Measurements from ENCODE around the gene PC. TPM values are rescaled to one million over a fixed set of nuclear protein-coding genes. Genes with fewer than 3 reads are reported as not detected.
"Not testable (repeated sequence)": the region's sequence is repeated elsewhere in the genome, so short reads cannot be mapped to it uniquely, and the experiment has no call there.

The PC gene
- total and polyA plus RNA-seq, 8 donors: 7.9 to 27.4 (median 11.4) TPM

DNA sequence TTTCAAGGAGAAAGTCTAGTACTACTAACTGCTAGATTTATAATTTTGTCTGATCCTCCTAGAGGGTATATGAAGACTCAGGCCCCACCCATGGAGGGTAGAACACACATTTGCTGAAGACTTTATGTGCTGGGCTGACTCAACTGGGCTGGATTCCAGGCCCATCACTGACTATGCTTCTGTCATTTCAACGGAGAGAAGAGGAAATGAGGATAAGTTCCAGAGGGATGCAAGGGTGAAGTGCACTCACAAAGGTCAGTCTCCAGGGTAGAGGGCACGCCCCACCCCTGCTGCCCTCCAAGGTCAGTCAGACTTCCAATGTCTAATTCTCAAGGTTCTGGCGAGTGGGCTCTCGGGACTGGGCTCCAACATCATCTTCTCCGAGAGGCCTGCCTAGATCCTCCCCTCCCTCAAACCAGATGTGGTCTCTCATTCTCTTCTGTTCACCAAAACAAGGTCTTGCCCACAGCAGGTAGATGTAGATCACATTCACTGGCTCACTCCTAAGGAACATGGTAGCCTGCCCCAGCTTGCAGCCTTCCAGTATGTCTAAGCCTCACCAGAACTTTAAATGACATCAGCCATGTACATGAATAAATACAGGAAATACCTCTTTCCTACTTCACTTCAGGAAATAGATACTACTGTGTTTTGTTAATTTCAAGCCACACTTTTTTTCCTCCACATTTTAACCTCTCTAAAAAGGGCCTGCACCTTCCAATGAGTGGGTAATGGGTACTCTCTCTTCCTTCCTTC is 9.7 kb upstream of the PC start:
- Histone ChIP-seq H3K36me3 (no peaks in the 10 kb centered on the region), H3K4me3 (no peak overlapping the region), H3K9me3 (no peaks in the 10 kb centered on the region), H3K27ac (peak overlapping the region; percentile 8 to 37), H3K4me1 (peaks cover 20 to 22% of the 10 kb centered on the region in 2 donors), H3K27me3 (no peaks in the 10 kb centered on the region)
- TF ChIP-seq, protein P1, sequence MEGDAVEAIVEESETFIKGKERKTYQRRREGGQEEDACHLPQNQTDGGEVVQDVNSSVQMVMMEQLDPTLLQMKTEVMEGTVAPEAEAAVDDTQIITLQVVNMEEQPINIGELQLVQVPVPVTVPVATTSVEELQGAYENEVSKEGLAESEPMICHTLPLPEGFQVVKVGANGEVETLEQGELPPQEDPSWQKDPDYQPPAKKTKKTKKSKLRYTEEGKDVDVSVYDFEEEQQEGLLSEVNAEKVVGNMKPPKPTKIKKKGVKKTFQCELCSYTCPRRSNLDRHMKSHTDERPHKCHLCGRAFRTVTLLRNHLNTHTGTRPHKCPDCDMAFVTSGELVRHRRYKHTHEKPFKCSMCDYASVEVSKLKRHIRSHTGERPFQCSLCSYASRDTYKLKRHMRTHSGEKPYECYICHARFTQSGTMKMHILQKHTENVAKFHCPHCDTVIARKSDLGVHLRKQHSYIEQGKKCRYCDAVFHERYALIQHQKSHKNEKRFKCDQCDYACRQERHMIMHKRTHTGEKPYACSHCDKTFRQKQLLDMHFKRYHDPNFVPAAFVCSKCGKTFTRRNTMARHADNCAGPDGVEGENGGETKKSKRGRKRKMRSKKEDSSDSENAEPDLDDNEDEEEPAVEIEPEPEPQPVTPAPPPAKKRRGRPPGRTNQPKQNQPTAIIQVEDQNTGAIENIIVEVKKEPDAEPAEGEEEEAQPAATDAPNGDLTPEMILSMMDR (IDR thresholded peaks at IDR 0.05): no peak
- DNase-seq (peak in 1 of 4 donors; percentile 47), ATAC-seq (no peak)
- intact Hi-C loops (cut with DNase I): no loop called here

DNA sequence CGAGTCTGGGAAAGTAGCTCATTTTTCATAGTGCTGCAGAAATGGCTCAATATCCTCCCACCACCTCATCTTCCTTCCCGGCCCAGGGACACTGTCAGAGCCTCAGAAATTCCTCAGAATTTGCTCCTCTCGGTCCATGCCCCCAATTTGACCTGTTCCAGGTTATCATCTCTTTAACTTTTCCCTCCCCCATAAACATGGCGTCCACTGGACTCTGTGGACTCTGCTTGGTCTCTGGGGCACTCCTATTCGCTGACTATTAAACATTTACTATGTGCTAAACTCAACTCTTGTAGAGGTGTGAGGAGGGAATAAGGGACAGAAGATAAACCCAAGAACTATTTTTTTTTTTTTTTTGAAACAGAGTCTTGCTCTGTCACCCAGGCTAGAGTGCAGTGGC is 8.2 kb upstream of the PC start:
- Histone ChIP-seq H3K27ac (no peak overlapping the region), H3K36me3 (no peaks in the 10 kb centered on the region), H3K4me3 (no peak overlapping the region), H3K27me3 (no peaks in the 10 kb centered on the region), H3K9me3 (no peaks in the 10 kb centered on the region), H3K4me1 (peaks cover 19 to 20% of the 10 kb centered on the region in 2 donors)
- ATAC-seq (no peak), DNase-seq (no peak)
- intact Hi-C loops (cut with DNase I): no loop called here
- TF ChIP-seq, protein P1 (IDR thresholded peaks at IDR 0.05): no peak

DNA sequence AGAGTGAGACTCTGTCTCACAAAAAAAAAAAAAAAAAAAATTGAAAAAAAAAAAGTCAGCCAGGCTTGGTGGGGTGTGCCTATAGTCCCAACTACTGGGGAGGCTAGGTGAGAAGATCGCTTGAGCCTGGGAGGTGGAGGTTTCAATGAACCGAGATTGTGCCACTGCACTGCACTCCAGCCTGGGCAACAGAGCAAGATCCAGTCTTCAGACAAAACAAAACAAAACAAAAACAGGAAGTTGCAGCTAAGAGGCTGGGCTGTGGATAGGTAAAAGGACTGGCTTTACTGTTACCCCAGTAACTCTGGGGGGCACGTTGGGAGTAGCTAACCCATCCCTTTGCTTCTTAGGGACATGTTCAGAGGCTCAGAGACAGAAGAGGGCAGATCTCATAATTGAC is 6.3 kb upstream of the PC start:
- no peak for DNase-seq
- TF ChIP-seq, protein P1 (IDR thresholded peaks at IDR 0.05): no peak
- no peaks in the 10 kb centered on the region for H3K36me3 ChIP-seq
- H3K4me1 ChIP-seq: peaks cover 7 to 8% of the 10 kb centered on the region in 2 donors
- no peak overlapping the region for H3K27ac ChIP-seq
- H3K4me3 ChIP-seq: no peak overlapping the region
- H3K9me3 ChIP-seq: no peaks in the 10 kb centered on the region
- peaks cover 0 to 1% of the 10 kb centered on the region in 2 donors for H3K27me3 ChIP-seq
- intact Hi-C loops (cut with DNase I): no loop called here
- ATAC-seq: no peak

DNA sequence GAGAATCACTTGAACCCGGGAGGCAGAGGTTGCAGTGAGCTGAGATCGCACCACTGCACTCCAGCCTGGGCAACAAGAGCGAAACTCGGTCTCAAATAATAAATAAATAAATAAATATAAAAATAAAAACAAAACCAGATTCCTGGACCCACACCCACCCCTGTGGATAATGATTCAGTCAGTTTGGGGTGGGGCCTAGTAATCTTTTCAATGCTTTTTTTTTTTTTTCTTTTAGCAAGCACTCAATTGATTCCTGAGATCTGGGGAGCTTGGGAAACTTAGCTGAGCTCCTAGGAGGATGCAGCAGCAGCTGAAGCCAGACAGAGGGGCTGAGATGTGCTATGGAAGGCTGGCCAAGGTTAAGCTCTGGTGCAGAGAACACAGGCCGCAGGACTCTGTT is 4.6 kb upstream of the PC start:
- intact Hi-C loops (cut with DNase I): no loop called here
- TF ChIP-seq, protein P1 (IDR thresholded peaks at IDR 0.05): no peak
- H3K4me1 ChIP-seq: peaks cover 5 to 13% of the 10 kb centered on the region in 2 donors
- H3K27ac ChIP-seq: no peak overlapping the region
- H3K27me3 ChIP-seq: peaks cover 0 to 16% of the 10 kb centered on the region in 2 donors
- no peaks in the 10 kb centered on the region for H3K36me3 ChIP-seq
- ATAC-seq (no peak), DNase-seq (no peak)
- H3K4me3 ChIP-seq: no peak overlapping the region
- no peaks in the 10 kb centered on the region for H3K9me3 ChIP-seq

DNA sequence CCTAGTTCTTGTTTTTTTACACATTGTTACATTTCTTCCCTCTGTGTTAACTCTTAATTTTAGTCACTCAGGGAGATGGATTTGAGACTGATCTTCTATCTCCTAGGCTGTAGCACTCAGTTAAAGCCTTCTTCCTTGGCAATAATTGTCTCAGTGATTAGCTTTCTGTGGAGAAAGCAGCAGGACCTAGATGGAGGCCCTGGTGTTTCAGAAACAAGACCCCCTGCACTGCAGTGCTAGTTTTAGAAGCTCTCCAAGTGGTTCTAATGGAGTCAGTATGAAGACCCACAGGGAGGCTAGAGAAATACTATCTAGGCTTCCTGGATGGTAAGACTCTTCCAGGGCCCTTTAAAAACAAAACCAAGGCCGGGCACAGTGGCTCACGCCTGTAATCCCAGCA is 4.1 kb upstream of the PC start:
- intact Hi-C loops (cut with DNase I): no loop called here
- Histone ChIP-seq H3K4me1 (peaks cover 0 to 14% of the 10 kb centered on the region in 2 donors), H3K9me3 (no peaks in the 10 kb centered on the region), H3K27me3 (peaks cover 0 to 22% of the 10 kb centered on the region in 2 donors), H3K36me3 (no peaks in the 10 kb centered on the region), H3K4me3 (no peak overlapping the region), H3K27ac (no peak overlapping the region)
- no peak for ATAC-seq
- no peak for DNase-seq
- TF ChIP-seq, protein P1 (IDR thresholded peaks at IDR 0.05): no peak

DNA sequence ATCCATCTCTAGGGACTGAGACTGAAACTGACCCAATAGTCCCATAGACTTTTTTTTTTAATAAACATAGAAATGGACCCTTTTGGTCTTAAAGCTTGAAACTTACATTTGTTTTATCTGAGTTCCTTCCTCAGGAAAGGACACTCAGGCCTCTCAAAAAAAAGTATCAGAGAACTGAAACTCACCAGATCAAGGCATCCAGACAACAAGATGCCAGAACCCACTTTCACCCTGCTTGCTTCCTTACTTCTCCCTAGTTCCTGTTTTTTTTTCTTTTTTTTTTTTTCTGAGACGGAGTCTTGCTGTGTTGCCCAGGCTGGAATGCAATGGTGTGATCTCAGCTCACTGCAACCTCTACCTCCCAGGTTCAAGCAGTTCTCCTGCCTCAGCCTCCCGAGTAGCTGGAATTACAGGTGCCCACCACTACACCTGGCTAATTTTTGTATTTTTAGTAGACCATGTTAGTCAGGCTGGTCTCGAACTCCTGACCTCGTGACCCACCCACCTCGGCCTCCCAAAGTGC is 3.6 kb upstream of the PC start:
- H3K36me3 ChIP-seq; H3K9me3 ChIP-seq; H3K27ac ChIP-seq; H3K4me3 ChIP-seq; ATAC-seq; intact Hi-C loops (cut with DNase I): not testable (repeated sequence)
- Histone ChIP-seq H3K4me1 (peaks cover 0 to 19% of the 10 kb centered on the region in 2 donors), H3K27me3 (peaks cover 0 to 24% of the 10 kb centered on the region in 2 donors)
- DNase-seq: peak in 1 of 4 donors; percentile 6
